Measurements from ENCODE around the gene DEPP1. TPM values are rescaled to one million over a fixed set of nuclear protein-coding genes. Genes with fewer than 3 reads are reported as not detected.

The DEPP1 gene
- total RNA-seq, 1 experiment from 2014 or later: 0.54 TPM

DNA sequence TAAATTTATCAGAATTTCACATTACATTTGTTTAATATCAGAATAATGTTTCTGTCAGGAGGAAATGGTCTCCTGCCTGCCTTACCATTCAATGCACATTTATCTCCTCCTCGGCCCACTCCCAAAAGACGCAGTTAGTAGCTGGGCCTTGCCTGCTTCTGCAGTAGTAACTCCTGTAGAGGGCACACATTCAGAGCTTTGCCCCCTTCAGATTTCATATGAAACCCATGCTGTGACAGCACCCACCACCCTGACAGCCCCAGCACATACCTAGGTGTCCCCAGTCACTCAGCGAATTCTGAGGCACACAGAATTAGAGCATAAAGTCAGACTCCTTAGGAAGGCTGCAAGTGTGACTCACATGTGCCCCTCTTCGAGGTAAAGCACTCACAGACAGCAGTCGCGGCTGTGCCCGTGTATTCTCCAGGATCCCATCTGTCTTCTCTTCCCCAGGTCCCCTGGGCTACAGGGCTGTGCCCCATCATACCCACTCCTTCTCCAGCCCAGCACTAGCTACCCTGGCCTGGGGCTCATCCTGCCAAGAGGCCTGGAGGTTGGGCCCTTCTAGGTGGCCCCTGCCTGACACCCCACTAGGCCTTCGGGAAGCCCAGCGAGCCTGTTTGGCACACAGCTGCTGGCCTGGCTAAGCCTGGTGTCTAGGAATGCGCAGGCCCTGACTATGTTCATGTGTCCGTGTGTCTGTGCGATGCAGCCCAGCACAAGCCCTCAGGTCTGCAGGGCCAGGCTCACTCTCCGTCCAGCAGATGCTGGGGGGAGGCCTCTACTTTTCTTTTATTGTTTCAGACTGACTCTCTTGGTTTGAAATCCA, 4.7 kb upstream of the DEPP1 start:
- Histone ChIP-seq H3K4me3 (ENCODE audit: low read depth, low read length, poor library complexity, severe bottlenecking) (no peak overlapping the region), H3K9me3 (ENCODE audit: low read depth, low read length, poor library complexity, severe bottlenecking) (no peaks in the 10 kb centered on the region), H3K27ac (ENCODE audit: low read depth, low read length, poor library complexity, severe bottlenecking) (no peak overlapping the region), H3K4me1 (ENCODE audit: insufficient read depth, low read length, poor library complexity, severe bottlenecking) (peaks cover 12% of the 10 kb centered on the region), H3K36me3 (ENCODE audit: insufficient read depth, low read length, poor library complexity, severe bottlenecking) (no peaks in the 10 kb centered on the region), H3K27me3 (replicated peaks; ENCODE audit: insufficient read depth, low read depth, low read length, poor library complexity) (no peaks in the 10 kb centered on the region)
- ChIA-PET POLR2A (ENCODE audit: low non-redundant PET) (no interaction called here), CTCF (no interaction called here)
- BruUV-seq (replicated peaks): no TSS peak
- no peak for DNase-seq (ENCODE audit: low spot score)
- TF ChIP-seq, protein P1, sequence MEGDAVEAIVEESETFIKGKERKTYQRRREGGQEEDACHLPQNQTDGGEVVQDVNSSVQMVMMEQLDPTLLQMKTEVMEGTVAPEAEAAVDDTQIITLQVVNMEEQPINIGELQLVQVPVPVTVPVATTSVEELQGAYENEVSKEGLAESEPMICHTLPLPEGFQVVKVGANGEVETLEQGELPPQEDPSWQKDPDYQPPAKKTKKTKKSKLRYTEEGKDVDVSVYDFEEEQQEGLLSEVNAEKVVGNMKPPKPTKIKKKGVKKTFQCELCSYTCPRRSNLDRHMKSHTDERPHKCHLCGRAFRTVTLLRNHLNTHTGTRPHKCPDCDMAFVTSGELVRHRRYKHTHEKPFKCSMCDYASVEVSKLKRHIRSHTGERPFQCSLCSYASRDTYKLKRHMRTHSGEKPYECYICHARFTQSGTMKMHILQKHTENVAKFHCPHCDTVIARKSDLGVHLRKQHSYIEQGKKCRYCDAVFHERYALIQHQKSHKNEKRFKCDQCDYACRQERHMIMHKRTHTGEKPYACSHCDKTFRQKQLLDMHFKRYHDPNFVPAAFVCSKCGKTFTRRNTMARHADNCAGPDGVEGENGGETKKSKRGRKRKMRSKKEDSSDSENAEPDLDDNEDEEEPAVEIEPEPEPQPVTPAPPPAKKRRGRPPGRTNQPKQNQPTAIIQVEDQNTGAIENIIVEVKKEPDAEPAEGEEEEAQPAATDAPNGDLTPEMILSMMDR (conservative IDR thresholded peaks at IDR 0.05; ENCODE audit: low read depth, low read length): no peak
- TF ChIP-seq EZH2 (IDR thresholded peaks at IDR 0.05; ENCODE audit: borderline replicate concordance, low read depth, low read length, poor library complexity, severe bottlenecking): no peak
- intact Hi-C loops (cut with micrococcal nuclease; ENCODE audit: unreplicated experiment): no loop called here

DNA sequence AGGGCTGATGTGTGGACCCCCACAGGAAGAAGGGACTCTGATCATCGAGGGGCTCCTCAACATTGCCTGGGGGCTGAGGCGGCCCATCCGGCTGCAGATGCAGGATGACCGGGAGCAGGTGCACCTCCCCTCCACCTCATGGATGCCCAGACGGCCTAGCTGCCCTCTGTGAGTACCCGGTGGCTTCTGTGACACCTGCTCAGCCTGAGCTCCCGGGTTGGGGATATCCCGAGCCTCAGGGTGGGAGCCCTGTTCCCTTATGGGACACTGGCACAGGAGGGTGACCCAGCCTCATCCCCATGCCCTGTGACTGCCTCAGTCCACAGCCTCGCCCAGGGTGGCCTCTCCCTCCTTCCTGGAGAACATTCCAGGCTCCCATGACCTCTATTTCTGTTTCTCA, 3.9 kb upstream of the DEPP1 start:
- Histone ChIP-seq H3K9me3 (ENCODE audit: low read depth, low read length, poor library complexity, severe bottlenecking) (no peaks in the 10 kb centered on the region), H3K27ac (ENCODE audit: low read depth, low read length, poor library complexity, severe bottlenecking) (no peak overlapping the region), H3K4me1 (ENCODE audit: insufficient read depth, low read length, poor library complexity, severe bottlenecking) (peaks cover 18% of the 10 kb centered on the region), H3K36me3 (ENCODE audit: insufficient read depth, low read length, poor library complexity, severe bottlenecking) (no peaks in the 10 kb centered on the region), H3K27me3 (replicated peaks; ENCODE audit: insufficient read depth, low read depth, low read length, poor library complexity) (no peaks in the 10 kb centered on the region), H3K4me3 (ENCODE audit: low read depth, low read length, poor library complexity, severe bottlenecking) (no peak overlapping the region)
- no peak for DNase-seq (ENCODE audit: low spot score)
- BruUV-seq (replicated peaks): no TSS peak
- CTCF ChIA-PET: no interaction called here
- POLR2A ChIA-PET (ENCODE audit: low non-redundant PET): no interaction called here
- TF ChIP-seq EZH2 (IDR thresholded peaks at IDR 0.05; ENCODE audit: borderline replicate concordance, low read depth, low read length, poor library complexity, severe bottlenecking): no peak
- TF ChIP-seq, protein P1 (conservative IDR thresholded peaks at IDR 0.05; ENCODE audit: low read depth, low read length): no peak
- intact Hi-C loops (cut with micrococcal nuclease; ENCODE audit: unreplicated experiment): no loop called here

DNA sequence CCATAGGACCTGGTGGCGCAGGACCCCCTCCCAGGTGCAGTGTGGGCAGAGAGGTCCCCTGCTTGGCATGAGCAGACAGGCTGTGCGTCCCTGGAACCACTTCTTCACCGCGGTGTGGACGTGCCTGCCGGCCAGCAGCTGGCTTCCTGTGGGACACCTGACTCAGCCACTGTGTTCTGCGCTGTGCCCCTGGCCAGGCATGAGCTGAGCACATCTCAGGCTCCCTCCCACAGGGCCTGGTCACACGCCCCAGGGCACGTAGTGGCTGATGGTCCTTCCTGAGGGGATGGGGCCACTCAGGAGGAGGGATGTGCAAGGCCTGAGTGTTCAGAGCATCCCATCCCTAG, 3.5 kb upstream of the DEPP1 start:
- no TSS peak for BruUV-seq (replicated peaks)
- POLR2A ChIA-PET (ENCODE audit: low non-redundant PET): no interaction called here
- H3K27ac ChIP-seq (ENCODE audit: low read depth, low read length, poor library complexity, severe bottlenecking): no peak overlapping the region
- CTCF ChIA-PET: no interaction called here
- DNase-seq (ENCODE audit: low spot score): no peak
- H3K27me3 ChIP-seq (replicated peaks; ENCODE audit: insufficient read depth, low read depth, low read length, poor library complexity): no peaks in the 10 kb centered on the region
- no peak overlapping the region for H3K4me3 ChIP-seq (ENCODE audit: low read depth, low read length, poor library complexity, severe bottlenecking)
- H3K4me1 ChIP-seq (ENCODE audit: insufficient read depth, low read length, poor library complexity, severe bottlenecking): peaks cover 18% of the 10 kb centered on the region
- TF ChIP-seq, protein P1 (conservative IDR thresholded peaks at IDR 0.05; ENCODE audit: low read depth, low read length): no peak
- no peak for TF ChIP-seq EZH2 (IDR thresholded peaks at IDR 0.05; ENCODE audit: borderline replicate concordance, low read depth, low read length, poor library complexity, severe bottlenecking)
- intact Hi-C loops (cut with micrococcal nuclease; ENCODE audit: unreplicated experiment): no loop called here
- H3K36me3 ChIP-seq (ENCODE audit: insufficient read depth, low read length, poor library complexity, severe bottlenecking): no peaks in the 10 kb centered on the region
- H3K9me3 ChIP-seq (ENCODE audit: low read depth, low read length, poor library complexity, severe bottlenecking): no peaks in the 10 kb centered on the region

Data from A673 (cell line).